ENCODE measurements around the gene ENO1.

GRCh38 chr1:8866173-8866791 is 12.2 kb downstream of the ENO1 start:
- TF ChIP-seq CTCF (IDR thresholded peaks at IDR 0.05; ENCODE audit: control extremely low read depth in 1 of 3, insufficient read depth in 1 of 3, low read depth in 1 of 3, low read length in 3 of 3) (no peak), POLR2A (IDR thresholded peaks at IDR 0.05; ENCODE audit: control extremely low read depth in 1 of 2, low read depth in 2 of 2, low read length in 2 of 2) (peak in 1 of 2 experiments; percentile 9; a peak in 1 of 3 replicates), CBX5 (IDR thresholded peaks at IDR 0.05; ENCODE audit: low read depth, low read length) (no peak), CREB1 (IDR thresholded peaks at IDR 0.05) (no peak), MAFK (IDR thresholded peaks at IDR 0.05; ENCODE audit: low read depth, low read length) (no peak), SP2 (IDR thresholded peaks at IDR 0.05; ENCODE audit: low read length) (no peak), CHD1 (IDR thresholded peaks at IDR 0.05; ENCODE audit: low read depth, low read length) (no peak), POLR2AphosphoS5 (IDR thresholded peaks at IDR 0.05; ENCODE audit: low read depth, low read length) (no peak; the same call in 1 of the 2 replicates), YY1 (IDR thresholded peaks at IDR 0.05; ENCODE audit: low read depth, low read length) (no peak), RAD21 (IDR thresholded peaks at IDR 0.05 in 1 of 2, conservative IDR thresholded peaks at IDR 0.05 in 1 of 2; ENCODE audit: low read depth in 2 of 2, low read length in 2 of 2) (no peak), TAF1 (IDR thresholded peaks at IDR 0.05; ENCODE audit: low read depth, low read length) (no peak)

Measured in H1 (cell line).